C4-2B (cell line): Measurements from ENCODE around the gene HOXA10.
A peak's percentile ranks its signal among the peaks of the same experiment; 100 is the strongest.

Source experiments
- CTCF ChIP-seq: fragments of 450-650 bp; conservative IDR thresholded peaks from 2 replicates; pipeline ENCODE4 v1.5.1; 2017; ENCODE audit warnings: mild to moderate bottlenecking
- ZFX ChIP-seq: fragments of 450-650 bp; IDR thresholded peaks from 2 replicates; pipeline ENCODE4 v1.6.1; 2017

- TF ChIP-seq CTCF (peak; percentile 98), ZFX (no peak; the same call in 1 of the 2 replicates)
Observed at GRCh38 chr7:27160546-27161213, 13.4 kb downstream of the HOXA10 start.
